Panc1 (cell line): Measurements from ENCODE around the gene CHTF18. TPM values are rescaled to one million over a fixed set of nuclear protein-coding genes. Genes with fewer than 3 reads are reported as not detected.

ENCODE experiments used
- ATAC-seq: fragments of 200-7000 bp; cut with Tn5 transposase; 2 replicates; pipeline ENCODE4 v1.9.1; 2020; ENCODE audit warnings: mild to moderate bottlenecking, moderate library complexity
- BruUV-seq: library from RNA; stranded (reverse); fragments of 400-500 nt; replicated peaks from 2 replicates; lab custom pipeline; 2021; lab: Mats Ljungman, UMichigan
- CTCF ChIA-PET: fragments of 300-600 bp; sonication (Branson Sonifier 250); formaldehyde crosslinking; loops from one replicate; lab custom pipeline; 2022; ENCODE audit warnings: antibody characterized with exemption; lab: Charles Lee
- POLR2A ChIA-PET: fragments of 300-600 bp; sonication (Branson Sonifier 250); formaldehyde crosslinking; loops from one replicate; lab custom pipeline; 2022; ENCODE audit warnings: antibody characterized with exemption; lab: Charles Lee
- DNase-seq: peaks from one replicate; pipeline ENCODE4 v3.0.0-alpha.2; 2010; ENCODE audit warnings: low read depth, low spot score
- H3K27ac ChIP-seq: 2 replicates; pipeline ENCODE4 v1.5.1; 2011; ENCODE audit warnings: mild to moderate bottlenecking, low read length, inconsistent platforms
- H3K27me3 ChIP-seq: fragments of 200-500 bp; sonication (Bioruptor generic); 2 replicates; pipeline ENCODE4 v1.6.0; 2014; ENCODE audit warnings: low read length, inconsistent platforms; ENCODE audit not compliant: control insufficient read depth, insufficient read depth
- H3K36me3 ChIP-seq: fragments of 200-500 bp; sonication (Bioruptor generic); 2 replicates; pipeline ENCODE4 v1.5.1; 2014; ENCODE audit warnings: inconsistent platforms, mild to moderate bottlenecking, low read length, moderate library complexity; ENCODE audit not compliant: control insufficient read depth, insufficient read depth
- H3K4me1 ChIP-seq: 2 replicates; pipeline ENCODE4 v1.5.1; 2011; ENCODE audit warnings: inconsistent platforms, mild to moderate bottlenecking, low read length, moderate library complexity; ENCODE audit not compliant: control insufficient read depth, insufficient read depth
- H3K4me3 ChIP-seq, 2 experiments: 2 replicates each; pipeline ENCODE4 v1.5.1; 2011 to 2012; ENCODE audit warnings: low read depth in 2 of 2, low read length in 2 of 2, mild to moderate bottlenecking in 2 of 2, inconsistent platforms in 1 of 2, moderate library complexity in 1 of 2
- H3K9me3 ChIP-seq: fragments of 200-500 bp; sonication (Bioruptor generic); 2 replicates; pipeline ENCODE4 v1.5.1; 2014; ENCODE audit warnings: low read depth, mild to moderate bottlenecking, inconsistent platforms, low read length, moderate library complexity; ENCODE audit not compliant: control insufficient read depth, insufficient read depth
- CTCF ChIP-seq: fragments of 450-650 bp; IDR thresholded peaks from 2 replicates; pipeline ENCODE4 v1.5.1; 2017; ENCODE audit warnings: mild to moderate bottlenecking
- POLR2AphosphoS5 ChIP-seq: IDR thresholded peaks from 2 replicates; pipeline ENCODE4 v1.6.1; 2012; ENCODE audit warnings: mild to moderate bottlenecking, low read depth, low read length, moderate library complexity
- REST ChIP-seq, 2 experiments: IDR thresholded peaks; 2 replicates each; pipeline ENCODE4 v1.6.1; 2011 to 2012; ENCODE audit warnings: low read depth in 2 of 2, control low read depth in 1 of 2, low read length in 1 of 2, mild to moderate bottlenecking in 1 of 2, moderate library complexity in 1 of 2; ENCODE audit not compliant: insufficient read depth in 1 of 2
- SIN3A ChIP-seq: IDR thresholded peaks from 2 replicates; pipeline ENCODE4 v1.6.1; 2012; ENCODE audit warnings: low read depth, mild to moderate bottlenecking, low read length, moderate library complexity, borderline replicate concordance; ENCODE audit not compliant: insufficient read depth
- TCF7L2 ChIP-seq: IDR thresholded peaks from 2 replicates; pipeline ENCODE4 v1.6.1; 2011; ENCODE audit warnings: mild to moderate bottlenecking, low read depth, low read length, inconsistent platforms
- in situ Hi-C: cut with HindIII; loops from 2 replicates; pipeline ENCODE4 v1.10.0; 2016; ENCODE audit warnings: low sequenced_read_pairs, low pct_unique_long_range_greater_than_20kb
- intact Hi-C: fragments of 100-400 bp; cut with micrococcal nuclease; formaldehyde crosslinking; loops from one replicate; pipeline ENCODE4 v1.10.0; 2022; ENCODE audit not compliant: unreplicated experiment
- total RNA-seq: library from RNA; stranded (reverse); gene quantifications from one replicate; pipeline ENCODE4 v1.2.1, GENCODE V29; 2021; ENCODE audit not compliant: unreplicated experiment

Gene CHTF18
- total RNA-seq, 1 experiment from 2014 or later, result 118 TPM

- peaks cover 4% of the 10 kb centered on the region; the same call in 1 of the 2 replicates for H3K9me3 ChIP-seq
- no peak overlapping the region for H3K4me3 ChIP-seq
- H3K27ac ChIP-seq, result no peak overlapping the region
- intact Hi-C loops (no loop called here), in situ Hi-C loops (no loop called here)
- BruUV-seq, result no TSS peak
- no peak for DNase-seq
- no peaks in the 10 kb centered on the region for H3K4me1 ChIP-seq
- ChIA-PET POLR2A (no interaction called here), CTCF (no interaction called here)
- no peaks in the 10 kb centered on the region for H3K36me3 ChIP-seq
- TF ChIP-seq TCF7L2 (no peak), CTCF (no peak), SIN3A (no peak), POLR2AphosphoS5 (no peak)
- ATAC-seq, result no peak
- no peaks in the 10 kb centered on the region for H3K27me3 ChIP-seq
Observed at GRCh38 chr16:840561-841454, 52.4 kb downstream of the CHTF18 start.

- H3K27ac ChIP-seq, result no peak overlapping the region
- H3K36me3 ChIP-seq, result no peaks in the 10 kb centered on the region
- no peaks in the 10 kb centered on the region for H3K27me3 ChIP-seq
- ChIA-PET CTCF (no interaction called here), POLR2A (no interaction called here)
- H3K4me1 ChIP-seq, result no peaks in the 10 kb centered on the region
- intact Hi-C loops (no loop called here), in situ Hi-C loops (no loop called here)
- no peaks in the 10 kb centered on the region for H3K9me3 ChIP-seq
- ATAC-seq, result no peak
- no peak for DNase-seq
- TF ChIP-seq POLR2AphosphoS5, result no peak
- TF ChIP-seq REST (IDR thresholded peaks at IDR 0.05; ENCODE audit: insufficient read depth in 1 of 2, low read depth in 2 of 2, low read length in 1 of 2), result no peak
- TF ChIP-seq TCF7L2, result no peak
- TF ChIP-seq SIN3A, result no peak
- no peak for TF ChIP-seq CTCF
- BruUV-seq, result no TSS peak
- no peak overlapping the region for H3K4me3 ChIP-seq
Observed at GRCh38 chr16:841455-842060, 53.1 kb downstream of the CHTF18 start.
